ENCODE results near the gene TWIST2. TPM values are rescaled to one million over a fixed set of nuclear protein-coding genes. Genes with fewer than 3 reads are reported as not detected.

The TWIST2 gene
- total RNA-seq, 3 donors from 2014 or later, result 38.2 to 200 (median 178) TPM

DNA sequence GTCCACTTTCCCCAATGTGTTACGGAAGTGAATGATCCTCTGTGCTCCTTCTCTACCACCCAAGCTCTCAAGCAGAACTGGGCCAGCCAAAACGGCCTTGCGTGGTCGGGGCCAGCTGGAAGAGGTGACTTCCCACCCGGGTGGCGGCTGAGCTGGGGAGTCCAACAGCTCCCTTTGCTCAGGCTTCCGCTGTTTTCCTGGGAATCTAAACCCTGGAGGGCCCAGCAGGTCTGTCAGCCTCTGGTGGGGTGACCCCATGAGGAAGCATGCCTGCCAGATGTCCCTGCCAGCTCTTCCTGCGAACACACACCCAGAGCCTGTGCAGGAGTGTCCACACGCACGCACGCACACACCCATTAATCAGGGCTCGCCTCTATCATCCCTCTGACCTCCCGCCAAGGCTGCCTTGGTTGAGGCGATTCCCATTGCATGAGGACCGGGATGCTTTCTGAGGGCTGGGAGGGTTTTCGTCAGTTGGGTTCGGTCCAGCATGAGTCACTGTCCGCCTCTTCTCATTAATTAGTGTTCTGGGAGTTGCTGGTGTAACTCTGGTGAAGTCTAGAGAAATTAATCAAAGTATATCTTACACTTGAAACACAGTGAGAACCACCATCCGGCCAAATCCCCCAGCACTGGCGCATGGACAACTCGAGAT is 90.6 kb downstream of the TWIST2 start:
- Histone ChIP-seq H3K27me3 (no peaks in the 10 kb centered on the region), H3K4me3 (no peak overlapping the region), H3K36me3 (no peaks in the 10 kb centered on the region), H3K9me3 (no peaks in the 10 kb centered on the region), H3K27ac (peak overlapping the region; percentile 33 to 60), H3K4me1 (no peaks in the 10 kb centered on the region)
- TF ChIP-seq, protein P1, sequence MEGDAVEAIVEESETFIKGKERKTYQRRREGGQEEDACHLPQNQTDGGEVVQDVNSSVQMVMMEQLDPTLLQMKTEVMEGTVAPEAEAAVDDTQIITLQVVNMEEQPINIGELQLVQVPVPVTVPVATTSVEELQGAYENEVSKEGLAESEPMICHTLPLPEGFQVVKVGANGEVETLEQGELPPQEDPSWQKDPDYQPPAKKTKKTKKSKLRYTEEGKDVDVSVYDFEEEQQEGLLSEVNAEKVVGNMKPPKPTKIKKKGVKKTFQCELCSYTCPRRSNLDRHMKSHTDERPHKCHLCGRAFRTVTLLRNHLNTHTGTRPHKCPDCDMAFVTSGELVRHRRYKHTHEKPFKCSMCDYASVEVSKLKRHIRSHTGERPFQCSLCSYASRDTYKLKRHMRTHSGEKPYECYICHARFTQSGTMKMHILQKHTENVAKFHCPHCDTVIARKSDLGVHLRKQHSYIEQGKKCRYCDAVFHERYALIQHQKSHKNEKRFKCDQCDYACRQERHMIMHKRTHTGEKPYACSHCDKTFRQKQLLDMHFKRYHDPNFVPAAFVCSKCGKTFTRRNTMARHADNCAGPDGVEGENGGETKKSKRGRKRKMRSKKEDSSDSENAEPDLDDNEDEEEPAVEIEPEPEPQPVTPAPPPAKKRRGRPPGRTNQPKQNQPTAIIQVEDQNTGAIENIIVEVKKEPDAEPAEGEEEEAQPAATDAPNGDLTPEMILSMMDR (IDR thresholded peaks at IDR 0.05), result no peak
- TF ChIP-seq POLR2A (IDR thresholded peaks at IDR 0.05) (no peak), POLR2AphosphoS5 (IDR thresholded peaks at IDR 0.05) (peak in 2 of 3 donors; percentile 49 to 92)
- intact Hi-C loops (cut with DNase I; ENCODE audit: low total_unique reads), result loop anchor here (5.0 kb wide), 1 partner anchor 574 kb away; no protein-coding TSS in a partner anchor
- peak in 1 of 2 donors; percentile 58 for DNase-seq (ENCODE audit: low spot score in 2 of 2)

DNA sequence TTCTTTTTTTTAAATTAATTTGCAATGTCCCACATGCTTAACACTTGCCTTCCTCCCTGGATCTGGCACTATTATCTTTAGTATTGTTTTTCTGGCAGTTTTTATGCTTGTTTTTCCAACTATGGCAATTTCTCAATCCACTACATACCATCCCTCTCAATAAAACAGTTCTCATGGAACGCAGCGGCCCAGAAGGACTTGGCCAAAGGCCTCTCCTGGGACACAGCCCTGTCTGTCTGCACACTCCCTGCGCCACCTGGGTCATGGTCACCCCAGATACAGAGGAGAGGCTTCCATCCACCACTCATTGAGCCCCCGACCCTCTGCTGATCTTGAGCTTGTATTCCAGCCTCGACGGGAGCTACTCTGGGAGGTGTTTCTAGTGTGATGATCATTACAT is 91.2 kb downstream of the TWIST2 start:
- Histone ChIP-seq H3K27ac (peak overlapping the region; percentile 40 to 72), H3K36me3 (no peaks in the 10 kb centered on the region), H3K4me3 (no peak overlapping the region), H3K27me3 (no peaks in the 10 kb centered on the region), H3K4me1 (no peaks in the 10 kb centered on the region), H3K9me3 (no peaks in the 10 kb centered on the region)
- intact Hi-C loops (cut with DNase I; ENCODE audit: low total_unique reads), result loop anchor here (5.0 kb wide), 1 partner anchor 573 kb away; no protein-coding TSS in a partner anchor
- peak in 1 of 2 donors; percentile 16 for DNase-seq (ENCODE audit: low spot score in 2 of 2)
- TF ChIP-seq, protein P1 (IDR thresholded peaks at IDR 0.05), result no peak
- no peak for TF ChIP-seq POLR2A (IDR thresholded peaks at IDR 0.05)
- TF ChIP-seq POLR2AphosphoS5 (IDR thresholded peaks at IDR 0.05), result no peak

DNA sequence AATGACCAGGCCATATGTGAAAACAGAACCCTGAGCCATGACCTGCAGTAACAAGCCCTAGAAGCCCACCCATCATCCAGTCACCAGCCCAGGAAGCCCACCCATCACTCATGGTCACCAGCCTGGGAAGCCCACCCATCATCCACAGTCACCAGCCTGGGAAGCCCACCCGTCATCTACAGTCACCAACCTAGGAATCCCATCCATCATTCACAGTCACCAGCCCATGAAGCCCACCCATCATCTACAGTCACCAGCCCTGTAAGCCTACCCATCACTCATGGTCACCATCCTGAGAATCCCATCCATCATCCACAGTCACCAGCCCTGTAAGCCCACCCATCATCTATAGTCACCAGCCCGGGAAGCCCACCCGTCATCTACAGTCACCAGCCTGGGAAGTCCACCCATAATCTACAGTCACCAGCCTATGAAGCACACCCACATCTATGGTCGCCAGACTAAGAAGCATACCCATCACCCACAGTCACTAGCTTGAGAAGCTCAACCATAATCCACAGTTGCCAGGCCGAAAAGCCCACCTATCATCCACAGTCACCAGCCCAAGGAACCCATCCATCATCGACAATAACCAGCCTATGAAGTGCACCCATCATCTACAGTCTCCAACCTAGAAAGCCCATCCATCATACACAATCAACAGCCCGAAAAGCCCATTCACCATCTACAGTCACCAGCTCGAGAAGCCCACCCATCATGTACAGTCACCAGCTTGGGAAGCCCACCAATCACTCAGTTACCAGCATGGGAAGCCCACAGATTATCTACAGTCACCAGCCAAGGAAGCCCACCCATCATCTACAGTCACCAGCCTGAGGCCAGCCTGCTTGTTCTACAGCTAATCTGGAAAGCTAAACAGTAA is 91.9 kb downstream of the TWIST2 start:
- TF ChIP-seq POLR2AphosphoS5 (IDR thresholded peaks at IDR 0.05) (no peak), POLR2A (IDR thresholded peaks at IDR 0.05) (no peak)
- TF ChIP-seq, protein P1 (IDR thresholded peaks at IDR 0.05), result no peak
- H3K4me3 ChIP-seq, result no peak overlapping the region
- no peaks in the 10 kb centered on the region for H3K9me3 ChIP-seq
- no peaks in the 10 kb centered on the region for H3K36me3 ChIP-seq
- no peaks in the 10 kb centered on the region for H3K4me1 ChIP-seq
- peak in 1 of 2 donors; percentile 7 for DNase-seq (ENCODE audit: low spot score in 2 of 2)
- no peaks in the 10 kb centered on the region for H3K27me3 ChIP-seq
- peak overlapping the region; percentile 40 to 72 for H3K27ac ChIP-seq
- intact Hi-C loops (cut with DNase I; ENCODE audit: low total_unique reads), result loop anchor here (5.0 kb wide), 1 partner anchor 573 kb away; no protein-coding TSS in a partner anchor

DNA sequence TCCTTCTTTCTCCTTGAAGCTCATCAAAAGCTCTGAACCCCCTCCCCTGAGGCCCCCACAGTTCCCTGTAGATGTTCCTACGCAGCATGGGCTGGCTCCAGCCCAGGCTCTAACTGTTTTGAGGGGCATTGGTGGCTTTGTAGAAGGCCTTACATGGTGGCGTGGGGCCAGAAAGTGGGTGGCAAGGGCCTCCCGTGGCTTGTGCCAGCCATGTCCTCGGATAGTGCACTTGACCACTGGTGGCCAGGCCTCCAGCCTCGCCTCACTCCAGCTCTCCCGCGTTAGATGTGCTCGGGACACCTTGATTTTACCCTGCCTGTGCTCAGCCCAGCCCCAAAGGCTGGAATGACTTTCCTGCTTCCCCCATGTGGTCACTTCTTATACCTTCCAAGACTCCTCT is 92.9 kb downstream of the TWIST2 start:
- Histone ChIP-seq H3K27ac (no peak overlapping the region), H3K9me3 (no peaks in the 10 kb centered on the region), H3K27me3 (no peaks in the 10 kb centered on the region), H3K4me3 (no peak overlapping the region), H3K36me3 (no peaks in the 10 kb centered on the region), H3K4me1 (no peaks in the 10 kb centered on the region)
- intact Hi-C loops (cut with DNase I; ENCODE audit: low total_unique reads), result no loop called here
- DNase-seq (ENCODE audit: low spot score in 2 of 2), result no peak
- TF ChIP-seq, protein P1 (IDR thresholded peaks at IDR 0.05), result no peak
- TF ChIP-seq POLR2A (IDR thresholded peaks at IDR 0.05) (no peak), POLR2AphosphoS5 (IDR thresholded peaks at IDR 0.05) (no peak)

Data from breast epithelium (tissue), 4 donors.